ENCODE data around the gene LSM12.

DNA sequence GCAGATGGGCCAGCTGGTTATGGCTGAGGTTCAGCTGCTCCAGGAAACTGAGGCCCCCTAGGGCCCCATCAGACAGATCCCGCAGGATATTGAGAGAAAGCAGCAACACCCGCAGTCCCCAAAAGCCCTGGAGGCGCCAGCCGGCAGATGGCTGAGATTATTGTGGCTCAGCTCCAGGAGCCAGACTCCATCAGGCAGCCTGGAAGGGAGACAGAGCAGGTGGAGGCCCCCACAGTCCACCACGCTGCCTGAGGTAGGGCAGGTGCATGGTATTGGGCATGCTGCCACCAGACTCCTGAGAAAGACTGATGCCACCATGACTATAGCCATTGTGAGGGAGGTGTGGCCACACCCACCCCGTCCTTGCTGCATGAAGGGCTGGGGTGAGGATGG is 42.2 kb downstream of the LSM12 start:
- TF ChIP-seq, protein P1, sequence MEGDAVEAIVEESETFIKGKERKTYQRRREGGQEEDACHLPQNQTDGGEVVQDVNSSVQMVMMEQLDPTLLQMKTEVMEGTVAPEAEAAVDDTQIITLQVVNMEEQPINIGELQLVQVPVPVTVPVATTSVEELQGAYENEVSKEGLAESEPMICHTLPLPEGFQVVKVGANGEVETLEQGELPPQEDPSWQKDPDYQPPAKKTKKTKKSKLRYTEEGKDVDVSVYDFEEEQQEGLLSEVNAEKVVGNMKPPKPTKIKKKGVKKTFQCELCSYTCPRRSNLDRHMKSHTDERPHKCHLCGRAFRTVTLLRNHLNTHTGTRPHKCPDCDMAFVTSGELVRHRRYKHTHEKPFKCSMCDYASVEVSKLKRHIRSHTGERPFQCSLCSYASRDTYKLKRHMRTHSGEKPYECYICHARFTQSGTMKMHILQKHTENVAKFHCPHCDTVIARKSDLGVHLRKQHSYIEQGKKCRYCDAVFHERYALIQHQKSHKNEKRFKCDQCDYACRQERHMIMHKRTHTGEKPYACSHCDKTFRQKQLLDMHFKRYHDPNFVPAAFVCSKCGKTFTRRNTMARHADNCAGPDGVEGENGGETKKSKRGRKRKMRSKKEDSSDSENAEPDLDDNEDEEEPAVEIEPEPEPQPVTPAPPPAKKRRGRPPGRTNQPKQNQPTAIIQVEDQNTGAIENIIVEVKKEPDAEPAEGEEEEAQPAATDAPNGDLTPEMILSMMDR (conservative IDR thresholded peaks at IDR 0.05; ENCODE audit: low read depth, low read length) = no peak
- no peak for TF ChIP-seq EZH2 (IDR thresholded peaks at IDR 0.05; ENCODE audit: borderline replicate concordance, low read depth, low read length, poor library complexity, severe bottlenecking)
